ENCODE results near the gene WNT2.
"Not testable (repeated sequence)": the region's sequence is repeated elsewhere in the genome, so short reads cannot be mapped to it uniquely, and the experiment has no call there.

Gene WNT2

GRCh38 chr7:117251687-117252086, 71.2 kb downstream of the WNT2 start:
- DNase-seq = no peak

GRCh38 chr7:117250801-117251200, 72.1 kb downstream of the WNT2 start:
- DNase-seq = no peak

- DNase-seq = no peak
Measured at GRCh38 chr7:117250245-117250644, 72.6 kb downstream of the WNT2 start.

GRCh38 chr7:117249696-117250095, 73.2 kb downstream of the WNT2 start:
- no peak for DNase-seq

GRCh38 chr7:117248829-117249228, 74.0 kb downstream of the WNT2 start:
- DNase-seq = no peak

GRCh38 chr7:117247809-117248208, 75.0 kb downstream of the WNT2 start:
- no peak for DNase-seq

- not testable (repeated sequence) for DNase-seq
Measured at GRCh38 chr7:117245703-117246102, 77.2 kb downstream of the WNT2 start.

GRCh38 chr7:117243390-117243789, 79.5 kb downstream of the WNT2 start:
- no peak for DNase-seq

GRCh38 chr7:117241088-117241487, 81.8 kb downstream of the WNT2 start:
- no peak for DNase-seq

GRCh38 chr7:117238937-117239336, 83.9 kb downstream of the WNT2 start:
- no peak for DNase-seq

- DNase-seq = no peak
Measured at GRCh38 chr7:117238472-117238871, 84.4 kb downstream of the WNT2 start.

GRCh38 chr7:117237646-117238045, 85.2 kb downstream of the WNT2 start:
- DNase-seq = no peak

- no peak for DNase-seq
Measured at GRCh38 chr7:117231047-117231359, 91.9 kb downstream of the WNT2 start.

- DNase-seq = no peak
Measured at GRCh38 chr7:117230276-117231046, 92.4 kb downstream of the WNT2 start.

GRCh38 chr7:117229350-117229749, 93.5 kb downstream of the WNT2 start:
- DNase-seq = no peak

- no peak for DNase-seq
Measured at GRCh38 chr7:117227091-117227490, 95.8 kb downstream of the WNT2 start.

- DNase-seq = no peak
Measured at GRCh38 chr7:117225536-117225935, 97.3 kb downstream of the WNT2 start.
